SK-N-SH (cell line): ENCODE data around the gene NDN.

Experiments
- CHD2 ChIP-seq: fragments of 150-350 bp; IDR thresholded peaks from 2 replicates; pipeline ENCODE4 v1.6.1; 2018; ENCODE audit warnings: low read length; ENCODE audit not compliant: partially characterized antibody
- ELF1 ChIP-seq: IDR thresholded peaks from 2 replicates; pipeline ENCODE4 v1.4.0; 2012
- EP300 ChIP-seq, 2 experiments: IDR thresholded peaks; 2 replicates each; pipeline versions ENCODE4 v1.4.0 to v1.6.1; 2012; ENCODE audit warnings: borderline replicate concordance in 1 of 2, low read depth in 1 of 2, low read length in 1 of 2
- EZH2phosphoT487 ChIP-seq: fragments of 200-600 bp; sonication (generic); IDR thresholded peaks from 2 replicates; pipeline ENCODE4 v1.6.1; 2017; ENCODE audit warnings: low read depth, mixed run types, mild to moderate bottlenecking, antibody characterized with exemption, moderate library complexity, borderline replicate concordance
- MXI1 ChIP-seq: IDR thresholded peaks from 2 replicates; pipeline ENCODE4 v1.6.1; 2012; ENCODE audit warnings: mild to moderate bottlenecking, low read depth, low read length, improper control_type of control experiment
- POLR2AphosphoS5 ChIP-seq: IDR thresholded peaks from 2 replicates; pipeline ENCODE4 v1.6.1; 2012; ENCODE audit warnings: low read depth, low read length
- RFX5 ChIP-seq: IDR thresholded peaks from 2 replicates; pipeline ENCODE4 v1.6.1; 2012; ENCODE audit warnings: mild to moderate bottlenecking, improper control_type of control experiment, low read length
- TAF1 ChIP-seq: IDR thresholded peaks from 2 replicates; pipeline ENCODE4 v1.6.1; 2012; ENCODE audit warnings: low read depth, mild to moderate bottlenecking, low read length, moderate library complexity, borderline replicate concordance
- TCF12 ChIP-seq: IDR thresholded peaks from 2 replicates; pipeline ENCODE4 v1.4.0; 2012
- YY1 ChIP-seq: IDR thresholded peaks from 2 replicates; pipeline ENCODE4 v1.4.0; 2012; ENCODE audit warnings: low read depth, mild to moderate bottlenecking
- ZBTB33 ChIP-seq: IDR thresholded peaks from 2 replicates; pipeline ENCODE4 v1.4.0; 2012; ENCODE audit warnings: low read depth, borderline replicate concordance
- TF ChIP-seq, protein P1 (sequence below): fragments of 200-600 bp; sonication (generic); IDR thresholded peaks from 2 replicates; pipeline ENCODE4 v1.6.1; 2017; ENCODE audit warnings: antibody characterized with exemption, mild to moderate bottlenecking, moderate library complexity
- TF ChIP-seq, protein P2 (sequence below): IDR thresholded peaks from 2 replicates; pipeline ENCODE4 v1.4.0; 2012; ENCODE audit warnings: low read depth
- TF ChIP-seq, protein P3 (sequence below): IDR thresholded peaks from 2 replicates; pipeline ENCODE4 v1.6.1; 2012; ENCODE audit warnings: mild to moderate bottlenecking, low read depth, low read length, moderate library complexity

DNA sequence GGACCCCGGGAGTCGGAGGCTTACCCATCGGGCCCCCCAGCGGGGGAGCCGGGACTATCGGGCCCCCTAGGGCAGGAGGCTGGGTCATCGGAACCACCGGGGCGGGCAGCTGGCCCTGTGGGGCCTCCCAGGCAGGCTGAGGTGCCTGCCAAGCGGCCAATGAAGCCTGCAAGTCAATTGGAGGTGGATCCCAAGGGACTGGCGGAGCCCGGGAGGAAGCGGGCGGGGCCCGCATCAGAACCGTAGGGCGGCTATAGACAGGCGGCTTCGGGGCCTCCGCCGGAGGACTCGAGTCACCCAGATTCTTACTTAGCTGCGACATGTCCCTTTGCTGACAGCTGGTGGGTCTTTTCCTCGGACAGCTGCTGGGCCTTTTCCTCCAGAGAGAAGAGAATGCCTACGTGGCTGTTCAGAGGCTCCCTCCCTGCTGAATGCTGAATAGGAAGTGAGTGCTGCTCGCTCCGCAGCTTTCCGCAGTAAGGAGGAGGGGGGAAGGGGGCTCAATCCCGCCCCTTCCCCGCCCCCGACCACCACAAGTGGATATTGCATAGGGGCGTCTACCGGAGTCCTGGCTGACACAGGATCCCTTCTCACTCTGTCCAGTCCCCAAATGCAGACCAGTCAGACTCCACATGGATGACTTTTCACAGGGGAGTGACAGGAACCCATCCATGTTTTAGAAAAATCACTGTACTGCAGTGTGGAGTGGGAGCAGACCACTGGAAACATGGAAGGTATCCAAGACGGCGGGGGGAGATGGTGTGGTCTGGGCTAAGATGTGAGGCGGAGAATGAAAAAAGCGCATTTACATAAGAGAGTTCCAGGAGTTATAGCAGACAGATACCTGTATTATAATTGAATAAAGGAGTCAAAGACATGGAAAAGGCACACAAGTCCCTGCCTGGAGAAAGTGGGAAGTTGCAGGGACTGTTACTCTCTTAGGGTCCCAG lies 39.4 kb downstream of the NDN start, which contains the start of gene MAGEL2:
- TF ChIP-seq, protein P1, sequence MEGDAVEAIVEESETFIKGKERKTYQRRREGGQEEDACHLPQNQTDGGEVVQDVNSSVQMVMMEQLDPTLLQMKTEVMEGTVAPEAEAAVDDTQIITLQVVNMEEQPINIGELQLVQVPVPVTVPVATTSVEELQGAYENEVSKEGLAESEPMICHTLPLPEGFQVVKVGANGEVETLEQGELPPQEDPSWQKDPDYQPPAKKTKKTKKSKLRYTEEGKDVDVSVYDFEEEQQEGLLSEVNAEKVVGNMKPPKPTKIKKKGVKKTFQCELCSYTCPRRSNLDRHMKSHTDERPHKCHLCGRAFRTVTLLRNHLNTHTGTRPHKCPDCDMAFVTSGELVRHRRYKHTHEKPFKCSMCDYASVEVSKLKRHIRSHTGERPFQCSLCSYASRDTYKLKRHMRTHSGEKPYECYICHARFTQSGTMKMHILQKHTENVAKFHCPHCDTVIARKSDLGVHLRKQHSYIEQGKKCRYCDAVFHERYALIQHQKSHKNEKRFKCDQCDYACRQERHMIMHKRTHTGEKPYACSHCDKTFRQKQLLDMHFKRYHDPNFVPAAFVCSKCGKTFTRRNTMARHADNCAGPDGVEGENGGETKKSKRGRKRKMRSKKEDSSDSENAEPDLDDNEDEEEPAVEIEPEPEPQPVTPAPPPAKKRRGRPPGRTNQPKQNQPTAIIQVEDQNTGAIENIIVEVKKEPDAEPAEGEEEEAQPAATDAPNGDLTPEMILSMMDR = no peak
- TF ChIP-seq RFX5 (no peak), ELF1 (no peak), ZBTB33 (no peak), EP300 (IDR thresholded peaks at IDR 0.05; ENCODE audit: borderline replicate concordance in 1 of 2, low read depth in 1 of 2, low read length in 1 of 2) (no peak), YY1 (no peak), CHD2 (no peak), EZH2phosphoT487 (no peak), TCF12 (no peak), MXI1 (no peak), POLR2AphosphoS5 (no peak), TAF1 (no peak)
- TF ChIP-seq, protein P2, sequence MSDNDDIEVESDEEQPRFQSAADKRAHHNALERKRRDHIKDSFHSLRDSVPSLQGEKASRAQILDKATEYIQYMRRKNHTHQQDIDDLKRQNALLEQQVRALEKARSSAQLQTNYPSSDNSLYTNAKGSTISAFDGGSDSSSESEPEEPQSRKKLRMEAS = no peak
- TF ChIP-seq, protein P3, sequence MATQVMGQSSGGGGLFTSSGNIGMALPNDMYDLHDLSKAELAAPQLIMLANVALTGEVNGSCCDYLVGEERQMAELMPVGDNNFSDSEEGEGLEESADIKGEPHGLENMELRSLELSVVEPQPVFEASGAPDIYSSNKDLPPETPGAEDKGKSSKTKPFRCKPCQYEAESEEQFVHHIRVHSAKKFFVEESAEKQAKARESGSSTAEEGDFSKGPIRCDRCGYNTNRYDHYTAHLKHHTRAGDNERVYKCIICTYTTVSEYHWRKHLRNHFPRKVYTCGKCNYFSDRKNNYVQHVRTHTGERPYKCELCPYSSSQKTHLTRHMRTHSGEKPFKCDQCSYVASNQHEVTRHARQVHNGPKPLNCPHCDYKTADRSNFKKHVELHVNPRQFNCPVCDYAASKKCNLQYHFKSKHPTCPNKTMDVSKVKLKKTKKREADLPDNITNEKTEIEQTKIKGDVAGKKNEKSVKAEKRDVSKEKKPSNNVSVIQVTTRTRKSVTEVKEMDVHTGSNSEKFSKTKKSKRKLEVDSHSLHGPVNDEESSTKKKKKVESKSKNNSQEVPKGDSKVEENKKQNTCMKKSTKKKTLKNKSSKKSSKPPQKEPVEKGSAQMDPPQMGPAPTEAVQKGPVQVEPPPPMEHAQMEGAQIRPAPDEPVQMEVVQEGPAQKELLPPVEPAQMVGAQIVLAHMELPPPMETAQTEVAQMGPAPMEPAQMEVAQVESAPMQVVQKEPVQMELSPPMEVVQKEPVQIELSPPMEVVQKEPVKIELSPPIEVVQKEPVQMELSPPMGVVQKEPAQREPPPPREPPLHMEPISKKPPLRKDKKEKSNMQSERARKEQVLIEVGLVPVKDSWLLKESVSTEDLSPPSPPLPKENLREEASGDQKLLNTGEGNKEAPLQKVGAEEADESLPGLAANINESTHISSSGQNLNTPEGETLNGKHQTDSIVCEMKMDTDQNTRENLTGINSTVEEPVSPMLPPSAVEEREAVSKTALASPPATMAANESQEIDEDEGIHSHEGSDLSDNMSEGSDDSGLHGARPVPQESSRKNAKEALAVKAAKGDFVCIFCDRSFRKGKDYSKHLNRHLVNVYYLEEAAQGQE = no peak
